ENCODE results near the gene DOK1. TPM values are rescaled to one million over a fixed set of nuclear protein-coding genes. Genes with fewer than 3 reads are reported as not detected.

DOK1 gene
- total RNA-seq: 10.0 TPM

DNA sequence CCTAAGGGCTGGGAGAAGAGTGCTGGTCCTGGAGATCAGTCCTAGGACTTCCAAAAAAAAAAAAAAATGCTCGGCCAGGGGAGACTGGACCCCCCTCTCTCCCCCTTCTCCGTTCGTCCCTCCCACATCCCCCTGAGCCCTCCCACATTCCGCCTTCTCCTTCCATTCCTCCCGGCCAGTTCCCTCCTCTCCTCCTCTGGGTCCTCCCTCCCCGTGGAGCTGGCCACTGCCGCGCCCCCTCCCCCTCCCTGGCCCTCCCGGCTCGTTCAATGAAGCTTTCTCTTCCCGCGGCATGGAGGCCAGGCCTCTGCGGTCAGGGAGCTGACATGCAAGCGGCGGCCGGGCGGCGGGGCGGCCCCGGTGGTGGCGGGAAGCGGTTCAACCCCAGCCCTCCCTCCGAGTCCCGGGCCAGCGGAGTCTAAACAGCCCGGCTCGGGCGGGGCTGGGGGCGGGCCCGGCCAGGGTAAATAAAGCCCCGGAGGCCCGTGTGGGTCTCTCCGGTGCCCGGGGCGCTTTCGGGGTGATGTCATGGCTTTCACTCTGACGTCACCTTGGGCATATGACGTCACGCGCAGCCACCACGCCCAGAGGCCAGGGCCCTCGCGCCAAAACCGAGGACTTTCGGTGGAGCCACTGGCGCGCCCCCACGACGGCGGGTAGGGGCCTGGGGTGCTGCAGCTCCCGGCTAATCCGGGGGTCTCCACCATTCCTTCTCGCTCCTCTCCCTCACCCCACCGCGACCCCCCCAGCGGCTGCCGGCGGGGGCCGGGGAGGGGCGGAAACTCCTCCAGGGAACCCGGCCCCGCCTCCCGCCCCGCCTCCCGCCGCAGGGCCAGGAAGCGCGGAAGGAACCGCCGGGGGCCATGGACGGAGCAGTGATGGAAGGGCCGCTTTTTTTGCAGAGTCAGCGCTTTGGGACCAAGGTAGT lies at the start of gene DOK1, which contains the start of gene LOXL3:
Gene DOK1 (plus strand): TSS at position 829 of the 928 bp plus-strand sequence. CDS start 35 bp downstream, at position 864.
Gene LOXL3 (minus strand): TSS at position 51 of the 928 bp plus-strand sequence. CDS start 1,308 bp downstream, outside the sequence.

DNA sequence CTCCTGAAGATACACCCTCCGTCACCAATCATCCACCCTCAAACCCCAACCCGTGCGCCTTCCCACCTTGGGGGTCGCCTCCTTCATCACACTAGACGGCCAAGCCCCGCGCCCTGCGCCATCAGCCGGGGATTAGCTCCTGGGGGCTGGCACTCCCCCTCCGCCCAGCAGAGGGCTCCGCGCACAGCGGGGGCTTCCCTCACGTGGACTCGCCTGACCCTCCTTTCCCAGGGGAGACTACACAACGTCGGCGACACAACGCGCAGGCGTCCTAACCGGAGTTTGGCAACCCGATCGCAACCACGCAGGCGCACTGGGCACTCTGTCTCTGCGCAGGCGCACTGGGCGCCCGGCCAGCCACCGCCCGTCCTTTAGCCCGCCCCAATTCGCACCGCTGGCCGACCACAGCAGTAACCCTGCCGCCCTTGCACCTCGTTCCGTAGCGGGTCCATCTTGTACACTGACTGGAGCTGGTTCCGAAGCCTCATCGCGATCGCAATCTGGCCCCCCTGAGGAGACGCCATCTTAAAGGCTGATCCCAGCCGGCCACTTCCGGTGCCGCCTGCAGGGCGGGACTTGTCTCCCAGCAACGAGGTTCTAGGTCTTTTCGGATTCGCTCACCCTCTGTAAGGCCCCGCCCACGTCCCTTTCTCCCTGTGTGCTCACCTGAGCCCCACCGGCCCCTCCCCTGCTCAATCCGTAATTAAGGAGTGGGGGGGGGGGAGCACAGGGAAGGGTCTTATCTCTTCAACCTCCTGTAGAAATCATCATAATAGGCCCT lies 47.2 kb upstream of the DOK1 start, which contains the start of gene PCGF1:
Gene PCGF1 (minus strand): TSS at position 551 of the 781 bp plus-strand sequence. CDS start 27 bp downstream, at position 524.

DNA sequence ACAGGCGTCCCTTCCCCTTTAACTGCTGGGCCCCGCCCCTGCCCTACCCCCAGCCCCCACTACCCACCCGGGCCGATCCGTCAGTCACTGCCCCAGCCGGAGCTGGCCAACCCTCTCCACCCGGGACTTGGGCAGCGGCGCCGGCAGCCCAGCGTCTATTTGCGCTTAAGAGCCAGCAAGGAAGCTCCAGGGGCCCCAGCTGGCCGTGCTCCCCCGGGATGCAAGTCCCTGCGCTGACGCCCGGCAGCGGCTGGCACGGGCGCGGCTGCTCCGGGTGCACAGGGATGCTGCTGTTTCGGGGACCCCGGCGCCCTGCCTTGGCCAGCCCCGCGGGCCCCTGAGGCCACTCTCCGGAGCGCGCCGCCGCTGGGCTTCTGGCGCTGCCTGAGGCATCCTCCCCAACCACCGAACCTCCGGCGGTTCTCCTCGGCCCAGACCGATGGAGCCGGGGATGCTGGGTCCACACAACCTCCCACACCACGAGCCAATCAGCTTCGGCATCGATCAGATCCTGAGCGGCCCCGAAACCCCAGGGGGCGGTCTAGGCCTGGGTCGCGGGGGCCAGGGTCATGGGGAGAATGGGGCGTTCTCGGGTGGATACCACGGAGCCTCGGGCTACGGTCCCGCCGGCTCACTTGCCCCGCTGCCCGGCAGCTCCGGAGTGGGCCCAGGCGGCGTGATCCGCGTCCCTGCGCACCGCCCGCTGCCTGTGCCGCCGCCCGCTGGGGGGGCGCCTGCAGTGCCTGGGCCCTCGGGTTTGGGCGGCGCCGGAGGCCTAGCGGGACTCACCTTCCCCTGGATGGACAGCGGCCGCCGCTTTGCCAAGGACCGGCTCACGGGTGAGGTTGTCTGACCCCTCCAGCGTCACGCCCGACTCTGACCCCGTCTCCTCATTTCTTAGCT lies 39.9 kb upstream of the DOK1 start, which contains the start of gene TLX2:
Gene TLX2 (plus strand): TSS at position 83 of the 903 bp plus-strand sequence. CDS start 357 bp downstream, at position 440.

DNA sequence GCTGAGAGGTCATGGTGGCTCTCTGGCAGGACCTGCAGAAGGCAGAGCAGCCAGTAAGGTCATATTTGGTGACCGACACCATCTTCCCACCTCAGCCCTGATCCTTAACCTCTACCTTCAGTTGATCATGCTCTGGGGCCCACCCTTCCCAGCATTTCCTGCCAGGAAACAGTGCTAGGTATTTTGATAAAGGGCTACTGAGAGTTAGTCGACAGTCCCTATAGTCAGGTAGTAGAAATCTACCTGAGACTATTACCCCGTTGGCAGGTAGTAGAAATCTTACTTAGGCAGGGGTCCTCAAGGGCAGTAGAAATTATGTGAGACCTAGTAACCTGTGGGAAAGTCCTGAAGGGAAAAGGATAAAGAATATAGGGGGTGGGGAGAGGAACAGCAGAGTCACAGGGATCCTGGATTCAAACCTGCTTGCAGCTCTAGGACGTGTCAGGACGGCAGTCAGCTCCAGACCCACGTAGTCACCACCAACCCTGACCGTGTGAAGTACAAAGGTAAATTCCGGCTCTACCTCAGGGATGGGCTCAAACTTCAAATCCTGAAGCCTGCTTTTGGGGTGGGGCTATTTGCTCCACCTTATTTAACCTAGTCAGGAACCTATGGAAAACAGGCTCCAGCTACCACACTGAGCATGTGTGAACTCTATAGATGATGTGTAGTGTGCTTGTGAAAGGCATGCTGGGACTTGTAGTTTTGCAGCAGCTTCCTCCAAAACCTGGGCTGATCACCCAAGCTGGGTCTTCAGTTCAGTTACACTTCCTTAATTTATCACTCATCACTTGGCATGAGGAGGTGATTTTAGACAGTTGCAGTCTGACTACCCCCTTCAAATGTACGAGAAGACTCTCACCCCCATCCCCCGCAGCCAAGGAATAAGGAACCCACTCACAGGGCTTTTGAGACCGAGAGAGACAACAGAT lies 28.5 kb upstream of the DOK1 start, which contains the start of gene DQX1:
Gene DQX1 (minus strand): TSS at position 515 of the 932 bp plus-strand sequence. CDS start 502 bp downstream, at position 13.

DNA sequence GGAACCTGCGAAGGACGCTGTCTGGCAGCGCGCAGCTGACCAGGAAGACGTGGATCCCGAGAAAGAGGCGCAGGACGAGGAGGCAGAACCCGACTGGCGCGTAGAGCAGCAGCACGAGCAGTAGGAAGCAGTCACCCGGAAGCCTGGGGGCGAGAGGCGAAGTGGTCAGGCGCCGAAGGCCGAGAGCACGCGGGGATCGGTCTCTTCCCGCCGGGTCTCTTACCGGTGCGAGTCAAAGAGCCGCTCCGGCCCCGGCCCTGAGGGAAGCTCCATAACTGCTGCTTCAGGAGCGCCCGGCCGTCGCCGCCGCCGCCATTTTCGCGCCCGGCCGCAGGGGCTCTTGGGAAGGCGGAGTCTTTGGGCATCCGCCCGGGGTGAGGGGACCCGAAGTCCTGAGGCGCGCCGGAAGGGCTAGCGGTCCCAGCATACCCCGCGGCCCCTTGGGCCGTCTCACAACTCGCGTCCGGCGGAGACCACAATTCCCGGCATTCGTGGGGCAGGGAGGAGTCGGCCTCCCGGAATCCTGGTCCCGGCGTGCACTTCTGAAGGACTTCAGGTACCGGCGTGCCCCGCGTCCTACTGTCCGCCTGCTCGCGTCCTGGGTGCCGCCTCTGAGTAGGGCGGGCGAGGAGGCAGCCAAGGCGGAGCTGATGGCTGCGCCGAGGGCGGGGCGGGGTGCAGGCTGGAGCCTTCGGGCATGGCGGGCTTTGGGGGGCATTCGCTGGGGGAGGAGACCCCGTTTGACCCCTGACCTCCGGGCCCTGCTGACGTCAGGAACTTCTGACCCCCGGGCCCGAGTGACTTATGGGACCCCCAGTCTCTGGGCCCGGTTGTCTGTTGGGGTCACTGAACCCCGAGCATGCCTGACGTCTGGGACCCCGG lies 24.9 kb upstream of the DOK1 start, which contains the start of the genes AUP1 and HTRA2:
Gene AUP1 (minus strand): TSS at position 350 of the 882 bp plus-strand sequence. CDS start 77 bp downstream, at position 273.
Gene HTRA2 (plus strand): TSS at position 577 of the 882 bp plus-strand sequence. CDS start 74 bp downstream, at position 651.

Other genes starting within 250 kb of the DOK1 start
- 36.3 TPM for gene SLC4A5, start 211.3 kb upstream of the DOK1 start, total RNA-seq
- 129 TPM for gene DCTN1, start 174.4 kb upstream of the DOK1 start, total RNA-seq
- 3.1 TPM for gene C2orf81, start 133.1 kb upstream of the DOK1 start, total RNA-seq
- gene WDR54, start 133.0 kb upstream of the DOK1 start, total RNA-seq: 36.8 TPM
- gene RTKN, start 112.8 kb upstream of the DOK1 start, total RNA-seq: 28.9 TPM
- gene INO80B, start 99.6 kb upstream of the DOK1 start, total RNA-seq: 83.5 TPM
- 55.6 TPM for gene WBP1, start 96.3 kb upstream of the DOK1 start, total RNA-seq
- gene MOGS, start 89.3 kb upstream of the DOK1 start, total RNA-seq: 42.8 TPM
- gene MRPL53, start 82.0 kb upstream of the DOK1 start, total RNA-seq: 17.5 TPM
- 36.7 TPM for gene CCDC142, start 71.7 kb upstream of the DOK1 start, total RNA-seq
- 26.7 TPM for gene TTC31, start 71.6 kb upstream of the DOK1 start, total RNA-seq
- not detected for gene LBX2, start 55.1 kb upstream of the DOK1 start, total RNA-seq
- 13.6 TPM for gene PCGF1, start 47.0 kb upstream of the DOK1 start, total RNA-seq
- 0.93 TPM for gene TLX2, start 40.3 kb upstream of the DOK1 start, total RNA-seq
- 0.55 TPM for gene DQX1, start 28.5 kb upstream of the DOK1 start, total RNA-seq
- gene AUP1, start 25.0 kb upstream of the DOK1 start, total RNA-seq: 75.9 TPM
- 30.6 TPM for gene HTRA2, start 24.8 kb upstream of the DOK1 start, total RNA-seq
- 22.8 TPM for gene LOXL3, start 778 bp upstream of the DOK1 start, total RNA-seq
- gene M1AP, start 93.6 kb downstream of the DOK1 start, total RNA-seq: 0.44 TPM
- 10.3 TPM for gene SEMA4F, start 99.5 kb downstream of the DOK1 start, total RNA-seq